NCI-H460 (cell line): ENCODE measurements around the gene SCGB1D1. TPM values are rescaled to one million over a fixed set of nuclear protein-coding genes. Genes with fewer than 3 reads are reported as not detected.

ENCODE experiments used
- DNase-seq: peaks from one replicate; pipeline ENCODE4 v3.0.0-alpha.2; 2016; ENCODE audit warnings: low read depth; ENCODE audit errors: extremely low read depth
- total RNA-seq: library from RNA; depleted of rRNA; stranded (reverse); fragments of >200 nt; shearing (Covaris generic); gene quantifications from 2 replicates; pipeline ENCODE4 v1.2.3, GENCODE V29; 2014; rRNA removed

SCGB1D1 gene
- total RNA-seq, 1 experiment from 2014 or later, result not detected

DNA sequence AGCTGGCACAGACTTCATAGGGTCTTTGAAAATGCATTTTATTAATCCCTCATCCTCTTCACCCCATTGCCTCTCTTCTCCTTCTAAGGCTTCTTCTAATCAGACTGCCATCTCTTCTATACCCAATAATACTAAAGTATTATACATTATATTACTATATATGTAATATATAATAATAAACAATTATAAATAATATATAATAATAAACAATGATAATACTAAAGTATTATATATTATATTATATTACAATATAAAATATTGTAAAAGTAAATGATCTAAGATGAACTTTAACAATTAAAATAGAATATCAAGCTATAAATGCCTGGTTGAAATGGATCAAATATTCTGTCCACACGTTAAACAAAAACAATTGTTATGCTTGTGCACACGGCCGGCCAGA lies 31.5 kb downstream of the SCGB1D1 start:
- no peak for DNase-seq

DNA sequence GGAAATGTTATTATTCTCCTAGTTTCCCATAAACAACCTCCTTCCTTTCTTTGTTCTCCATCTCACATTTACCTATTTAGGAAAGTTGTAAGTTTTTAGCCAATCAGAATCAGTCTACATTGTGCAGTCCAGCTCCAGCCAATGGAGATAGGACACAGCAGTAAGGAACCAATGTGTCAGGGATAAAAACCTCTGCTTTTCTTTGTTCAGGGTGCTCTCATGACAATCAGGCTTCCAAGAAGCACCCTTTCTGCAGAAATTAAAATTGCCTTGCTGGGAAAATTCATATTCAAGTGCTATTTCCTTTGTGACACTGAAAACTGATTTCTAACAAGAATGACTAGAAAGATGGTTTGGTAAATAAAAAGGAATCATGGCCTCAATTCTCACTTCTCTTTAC lies 33.1 kb downstream of the SCGB1D1 start:
- no peak for DNase-seq

DNA sequence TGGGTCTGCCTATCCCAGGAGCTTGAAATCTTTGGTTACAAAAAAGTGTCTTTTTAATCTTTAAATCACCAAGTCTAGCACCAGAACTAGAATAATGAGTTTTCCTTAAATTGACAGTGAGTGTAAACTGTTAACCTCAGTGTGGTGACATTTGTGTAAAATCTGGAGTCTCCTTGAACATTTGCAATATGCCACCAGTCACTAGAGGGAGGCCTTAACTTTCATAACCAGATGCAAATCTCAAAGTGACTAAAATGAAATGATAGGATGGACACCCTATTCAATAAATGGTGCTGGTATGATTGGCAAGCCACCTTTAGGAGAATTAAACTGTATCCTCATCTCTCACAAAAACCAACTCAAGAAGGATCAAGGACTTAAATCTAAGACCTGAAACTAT lies 43.7 kb downstream of the SCGB1D1 start:
- DNase-seq, result no peak

GRCh38 chr11:62236187-62236586 lies 46.2 kb downstream of the SCGB1D1 start:
- DNase-seq, result no peak

- DNase-seq, result no peak
These were observed 47.5 kb downstream of the SCGB1D1 start for GRCh38 chr11:62237499-62237898.

DNA sequence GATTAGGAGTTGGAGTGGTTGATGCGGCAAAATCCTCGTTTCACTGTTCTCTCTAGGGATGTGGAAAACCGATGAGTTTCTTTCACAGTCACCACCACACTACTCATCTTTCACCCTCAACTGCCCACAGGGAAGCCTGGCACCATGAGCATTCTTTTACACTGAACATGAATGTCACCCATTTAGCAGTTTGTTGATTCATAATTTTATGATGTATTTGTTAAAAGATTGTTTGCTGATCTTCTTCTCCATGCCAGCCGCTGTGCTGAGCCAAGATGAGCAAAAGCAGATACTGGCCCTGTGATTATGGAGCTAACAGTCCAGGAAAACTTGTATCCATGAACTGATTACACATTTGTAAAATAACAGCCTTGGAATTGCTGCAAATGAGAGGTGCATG lies 48.1 kb downstream of the SCGB1D1 start:
- no peak for DNase-seq

DNA sequence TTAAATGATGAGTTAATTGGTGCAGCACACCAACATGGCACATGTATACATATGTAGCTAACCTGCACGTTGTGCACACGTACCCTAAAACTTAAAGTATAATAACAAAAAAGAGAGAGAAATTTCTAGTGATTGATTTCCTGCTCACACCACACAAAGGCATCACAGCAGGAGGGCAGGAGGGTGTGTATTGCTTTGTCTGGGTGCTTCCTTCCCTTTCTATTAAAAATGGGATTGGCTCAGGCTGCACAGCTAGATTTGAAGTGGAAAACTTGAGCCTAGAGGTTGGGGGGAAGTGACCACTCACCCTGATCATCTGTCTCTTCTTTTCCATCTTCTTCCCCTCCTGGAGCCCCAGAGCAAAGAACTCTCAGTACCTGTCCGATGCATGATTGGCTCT lies 51.1 kb downstream of the SCGB1D1 start:
- DNase-seq, result no peak

DNA sequence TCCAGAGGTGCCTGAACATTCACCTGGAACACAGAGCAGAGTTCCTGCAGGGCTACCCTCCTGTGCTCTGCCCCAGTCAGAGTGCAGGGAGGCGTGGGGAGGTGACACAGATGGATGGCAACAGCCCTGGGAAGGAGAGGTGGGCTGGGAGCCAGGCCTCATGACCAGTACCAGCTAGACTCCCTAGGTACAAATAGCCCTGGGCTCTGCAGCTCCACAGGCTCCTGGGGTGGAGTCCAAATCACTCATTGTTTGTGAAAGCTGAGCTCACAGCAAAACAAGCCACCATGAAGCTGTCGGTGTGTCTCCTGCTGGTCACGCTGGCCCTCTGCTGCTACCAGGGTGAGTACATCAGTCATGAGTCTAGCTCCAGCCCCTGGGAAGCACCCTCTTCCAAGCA lies 52.0 kb downstream of the SCGB1D1 start, which contains the start of gene SCGB1D2:
Gene SCGB1D2 (plus strand): TSS at position 219 of the 400 bp plus-strand sequence. CDS start 69 bp downstream, at position 288.
- no peak for DNase-seq

Other genes starting within 250 kb of the SCGB1D1 start
- 10.7 and 11.0 TPM in 2 replicates for gene BEST1, start 239.9 kb upstream of the SCGB1D1 start, total RNA-seq
- gene FTH1, start 222.6 kb upstream of the SCGB1D1 start, total RNA-seq, result 2,410 TPM in 2 replicates
- gene INCENP, start 66.2 kb upstream of the SCGB1D1 start, total RNA-seq, result 35.5 and 36.4 TPM in 2 replicates
- gene SCGB2A1, start 18.5 kb downstream of the SCGB1D1 start, total RNA-seq, result not detected in 2 replicates
- not detected in 2 replicates for gene SCGB1D2, start 52.0 kb downstream of the SCGB1D1 start, total RNA-seq
- gene SCGB2A2, start 79.9 kb downstream of the SCGB1D1 start, total RNA-seq, result not detected in 2 replicates
- not detected in 2 replicates for gene SCGB1D4, start 108.9 kb downstream of the SCGB1D1 start, total RNA-seq
- 2.9 and 3.4 TPM in 2 replicates for gene ASRGL1, start 147.2 kb downstream of the SCGB1D1 start, total RNA-seq
- gene SCGB1A1, start 228.8 kb downstream of the SCGB1D1 start, total RNA-seq, result not detected in 2 replicates